GOT3 (cell line): Measurements from ENCODE around the gene MACC1.
"Not testable (repeated sequence)": the region's sequence is repeated elsewhere in the genome, so short reads cannot be mapped to it uniquely, and the experiment has no call there.

Experiments used
- DNase-seq: peaks from one replicate; lab custom pipeline; 2025; ENCODE audit warnings: mixed read lengths; lab: John Stamatoyannopoulos, UW

The MACC1 gene

DNA sequence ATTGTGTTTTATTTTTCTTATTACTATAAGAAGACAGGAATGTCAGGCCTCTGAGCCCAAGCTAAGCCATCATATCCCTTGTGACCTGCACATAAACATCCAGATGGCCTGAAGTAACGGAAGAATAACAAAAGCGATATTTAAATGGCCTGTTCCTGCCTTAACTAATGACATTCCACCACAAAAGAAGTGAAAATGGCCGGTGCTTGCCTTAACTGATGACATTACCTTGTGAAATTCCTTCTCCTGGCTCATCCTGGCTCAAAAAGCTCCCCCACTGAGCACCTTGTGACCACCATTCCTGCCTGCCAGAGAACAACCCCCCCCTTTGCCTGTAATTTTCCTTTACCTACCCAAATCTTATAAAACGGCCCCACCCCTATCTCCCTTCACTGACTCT lies 91.1 kb downstream of the MACC1 start:
- not testable (repeated sequence) for DNase-seq

GRCh38 chr7:20124087-20124486 lies 93.1 kb downstream of the MACC1 start:
- not testable (repeated sequence) for DNase-seq

- not testable (repeated sequence) for DNase-seq
Observed at GRCh38 chr7:20122653-20123316, 94.4 kb downstream of the MACC1 start.

DNA sequence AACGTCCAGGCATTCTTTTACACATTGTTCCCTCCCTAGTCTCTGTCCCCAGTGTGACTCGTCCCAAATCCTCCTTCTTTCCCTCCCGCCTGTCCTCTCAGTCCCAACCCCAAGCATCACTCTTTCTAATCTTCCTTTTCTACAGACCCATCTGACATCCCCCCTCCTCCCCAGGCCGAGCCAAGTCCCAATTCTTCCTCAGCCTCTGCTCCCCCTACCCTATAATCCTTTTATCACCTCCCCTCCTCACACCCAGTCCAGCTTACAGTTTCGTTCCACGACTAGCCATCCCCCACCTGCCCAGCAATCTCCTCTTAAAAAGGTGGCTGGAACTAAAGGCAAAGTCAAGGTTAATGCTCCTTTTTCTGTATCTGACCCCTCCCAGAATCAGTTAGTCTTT lies 95.1 kb downstream of the MACC1 start:
- DNase-seq: no peak

DNA sequence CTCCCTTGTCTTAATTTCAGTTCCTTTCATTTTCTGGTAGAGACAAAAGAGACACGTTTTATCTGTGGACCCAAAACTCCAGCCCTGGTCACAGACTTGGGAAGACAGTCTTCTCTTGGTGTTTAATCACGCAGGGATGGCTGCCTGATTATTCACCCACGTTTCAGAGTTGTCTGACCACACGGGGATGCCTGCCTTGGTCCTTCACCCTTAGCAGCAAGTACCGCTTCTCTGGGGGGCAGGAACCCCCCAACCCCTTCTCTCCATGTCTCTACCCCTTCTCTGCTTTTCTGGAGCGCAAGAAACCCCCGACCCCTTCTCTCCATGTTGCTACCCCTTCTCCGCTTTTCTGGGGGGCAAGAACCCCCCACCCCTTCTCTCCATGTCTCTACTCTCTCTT lies 95.8 kb downstream of the MACC1 start:
- no peak for DNase-seq

- not testable (repeated sequence) for DNase-seq
Observed at GRCh38 chr7:20120611-20121168, 96.5 kb downstream of the MACC1 start.

GRCh38 chr7:20116869-20117268 lies 100.3 kb downstream of the MACC1 start:
- no peak for DNase-seq

GRCh38 chr7:20114468-20114867 lies 102.7 kb downstream of the MACC1 start:
- no peak for DNase-seq

DNA sequence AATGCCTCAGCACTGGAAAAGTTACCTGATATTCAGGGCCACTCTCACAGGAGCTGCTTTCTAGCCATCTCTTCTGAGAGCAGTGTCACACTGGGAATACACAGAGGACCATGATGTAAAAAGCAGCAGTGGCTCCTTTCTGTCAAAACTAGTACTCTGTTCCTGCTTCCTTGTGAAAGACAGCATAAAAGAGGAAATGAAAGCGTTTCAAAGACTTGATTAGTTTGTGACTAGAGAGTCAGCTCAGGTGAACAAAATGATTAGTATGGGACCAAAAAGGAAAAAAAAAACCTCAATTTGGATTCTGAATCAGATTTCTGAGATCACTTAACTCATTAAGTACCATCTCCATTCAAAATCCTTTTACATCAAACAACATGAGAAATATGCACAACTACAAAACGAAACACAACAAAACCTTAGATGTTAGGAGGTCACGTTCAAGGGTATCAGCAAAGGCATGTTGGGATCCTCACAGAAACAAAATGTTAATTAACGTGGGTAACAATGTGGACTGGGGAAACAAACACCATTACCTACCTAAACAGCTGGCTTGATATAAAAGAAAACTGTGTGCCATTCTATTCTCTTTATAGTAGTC lies 103.7 kb downstream of the MACC1 start:
- no peak for DNase-seq

- DNase-seq: no peak
Observed at GRCh38 chr7:20112696-20113095, 104.5 kb downstream of the MACC1 start.

GRCh38 chr7:20111821-20112542 lies 105.2 kb downstream of the MACC1 start:
- DNase-seq: no peak

DNA sequence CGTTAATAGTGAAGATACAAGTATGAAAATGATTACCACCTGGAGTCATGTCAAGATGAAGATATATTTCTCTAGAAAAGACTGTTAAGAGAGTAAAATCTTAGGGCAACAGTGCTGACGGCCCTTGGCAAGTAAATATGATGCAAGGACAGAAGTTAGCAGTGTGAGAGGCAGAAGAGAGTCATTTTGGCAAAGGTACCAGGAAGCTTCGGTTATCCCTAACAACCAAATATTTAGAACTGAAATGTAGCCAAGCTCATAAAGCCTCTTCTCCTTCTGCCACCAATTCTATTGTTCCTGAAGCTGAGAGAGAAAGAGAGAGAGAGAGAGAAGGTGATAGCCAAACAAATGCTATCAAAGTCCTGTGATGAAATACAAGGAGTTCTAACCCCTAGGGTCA lies 109.6 kb downstream of the MACC1 start:
- no peak for DNase-seq

DNA sequence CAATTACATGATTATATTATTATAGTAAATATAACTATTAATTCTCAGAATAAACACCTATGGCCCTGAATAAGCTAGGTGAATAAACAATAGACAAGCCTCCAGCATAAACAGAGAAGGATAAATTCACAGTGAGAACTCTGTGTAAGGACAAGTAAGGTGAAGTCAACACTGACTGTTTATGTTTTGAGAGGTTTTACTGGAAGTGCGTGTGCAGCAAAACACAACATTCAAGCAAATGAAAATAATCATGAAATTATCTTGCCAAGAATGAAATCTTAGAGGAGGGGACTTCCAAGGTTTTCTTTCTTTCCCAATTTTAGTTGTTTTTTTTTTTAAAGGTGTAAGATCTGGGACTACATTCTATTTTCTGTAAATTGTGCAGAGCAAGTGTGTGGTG lies 112.5 kb downstream of the MACC1 start:
- no peak for DNase-seq

DNA sequence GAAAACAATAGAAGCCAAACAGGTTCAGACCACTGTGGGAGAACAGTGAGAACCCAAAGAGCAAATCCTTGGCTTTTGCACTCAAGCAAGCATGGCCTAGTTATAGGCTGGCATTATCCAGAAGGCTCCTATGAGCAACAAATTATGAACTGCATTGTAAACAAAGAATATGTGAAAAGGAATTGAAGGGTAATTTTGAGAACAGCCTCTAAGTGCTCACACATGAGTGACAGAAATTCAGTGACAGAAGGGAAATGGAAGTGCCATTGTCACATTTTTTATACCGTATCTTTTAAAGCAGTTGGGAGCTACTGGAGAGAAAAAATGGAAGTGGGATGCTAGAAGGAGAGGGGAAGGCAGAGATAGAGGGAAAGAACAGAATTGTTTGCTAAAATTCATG lies 114.2 kb downstream of the MACC1 start:
- DNase-seq: no peak

GRCh38 chr7:20095862-20096261 lies 121.3 kb downstream of the MACC1 start:
- DNase-seq: no peak

- no peak for DNase-seq
Observed at GRCh38 chr7:20095436-20095835, 121.7 kb downstream of the MACC1 start.

- no peak for DNase-seq
Observed at GRCh38 chr7:20089431-20089830, 127.8 kb downstream of the MACC1 start.

DNA sequence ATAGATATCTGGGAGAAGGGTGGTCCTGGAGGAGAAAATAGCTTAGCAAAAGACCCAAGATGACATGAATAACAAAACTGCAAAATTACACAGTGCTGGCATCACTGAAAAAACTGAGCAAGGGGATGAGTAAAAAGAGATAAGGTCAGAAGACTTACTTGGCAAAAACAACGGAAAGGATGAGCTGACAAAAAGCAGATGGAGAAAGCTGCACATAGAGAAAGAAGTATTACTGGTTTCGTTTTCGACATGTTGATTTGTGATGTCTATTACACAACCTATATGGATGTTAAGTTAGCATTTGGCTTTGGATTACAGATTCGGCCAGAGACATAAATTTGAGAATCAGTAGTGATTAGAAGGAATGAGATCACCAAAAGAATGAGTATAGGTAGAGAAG lies 132.1 kb downstream of the MACC1 start:
- DNase-seq: no peak
